GM19240 (cell line): ENCODE results near the gene RPN1.
"Not testable (repeated sequence)": the region's sequence is repeated elsewhere in the genome, so short reads cannot be mapped to it uniquely, and the experiment has no call there.

Source experiments
- DNase-seq: peaks from one replicate; pipeline ENCODE4 v3.0.0; 2011; ENCODE audit warnings: low spot score; ENCODE audit not compliant: insufficient read length

Gene RPN1

DNA sequence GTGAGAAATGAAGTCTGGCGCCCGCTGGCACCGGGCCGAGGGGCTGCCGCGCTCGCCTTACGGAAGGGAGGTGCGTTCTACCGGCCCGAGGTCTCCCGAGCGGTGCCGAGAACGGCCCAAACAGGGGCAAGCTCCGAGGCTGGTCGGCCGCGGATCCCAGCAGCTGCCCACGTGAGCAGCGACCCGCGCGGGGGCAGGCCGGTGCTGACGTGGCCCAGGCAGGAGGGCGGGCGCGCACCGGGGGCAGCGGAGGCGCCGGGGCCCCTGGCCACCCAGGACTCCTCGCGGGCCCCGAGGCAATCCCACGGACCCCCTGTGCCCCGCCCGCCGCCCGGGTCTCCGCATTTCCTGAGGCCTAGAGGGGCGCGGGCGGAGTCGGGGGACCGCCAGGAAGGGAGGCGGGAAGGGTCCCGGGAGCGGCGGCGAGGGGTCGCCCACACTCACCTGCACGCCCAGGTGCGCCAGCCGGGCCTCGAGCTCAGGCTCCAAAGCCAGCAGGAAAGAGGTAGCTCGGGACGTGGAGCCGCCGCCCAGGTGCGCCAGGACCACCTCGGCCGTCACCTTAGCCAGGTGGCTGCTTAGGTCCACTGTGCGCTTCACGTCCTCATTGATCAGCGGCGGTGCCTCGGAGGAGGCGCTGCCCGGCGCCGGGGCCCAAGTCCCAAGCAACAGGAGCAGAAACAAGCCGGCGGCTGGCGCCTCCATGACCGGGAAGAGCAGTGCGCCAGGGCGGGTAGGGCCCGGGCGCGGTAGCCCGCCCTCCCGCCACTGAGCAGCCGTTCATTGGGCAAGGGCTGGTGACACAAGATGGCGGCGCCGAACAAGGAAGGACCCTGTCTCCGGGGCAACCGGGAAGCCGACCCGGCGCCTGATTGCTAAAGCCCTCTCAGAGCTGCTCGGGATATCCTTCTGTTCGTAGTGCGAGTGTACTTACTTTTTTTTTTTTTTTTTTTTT lies at the start of gene RPN1:
TSS of gene RPN1 (minus strand) at position 723 of the 955 bp plus-strand sequence. CDS start at position 705, 18 bp downstream.
- DNase-seq = peak; percentile 86

DNA sequence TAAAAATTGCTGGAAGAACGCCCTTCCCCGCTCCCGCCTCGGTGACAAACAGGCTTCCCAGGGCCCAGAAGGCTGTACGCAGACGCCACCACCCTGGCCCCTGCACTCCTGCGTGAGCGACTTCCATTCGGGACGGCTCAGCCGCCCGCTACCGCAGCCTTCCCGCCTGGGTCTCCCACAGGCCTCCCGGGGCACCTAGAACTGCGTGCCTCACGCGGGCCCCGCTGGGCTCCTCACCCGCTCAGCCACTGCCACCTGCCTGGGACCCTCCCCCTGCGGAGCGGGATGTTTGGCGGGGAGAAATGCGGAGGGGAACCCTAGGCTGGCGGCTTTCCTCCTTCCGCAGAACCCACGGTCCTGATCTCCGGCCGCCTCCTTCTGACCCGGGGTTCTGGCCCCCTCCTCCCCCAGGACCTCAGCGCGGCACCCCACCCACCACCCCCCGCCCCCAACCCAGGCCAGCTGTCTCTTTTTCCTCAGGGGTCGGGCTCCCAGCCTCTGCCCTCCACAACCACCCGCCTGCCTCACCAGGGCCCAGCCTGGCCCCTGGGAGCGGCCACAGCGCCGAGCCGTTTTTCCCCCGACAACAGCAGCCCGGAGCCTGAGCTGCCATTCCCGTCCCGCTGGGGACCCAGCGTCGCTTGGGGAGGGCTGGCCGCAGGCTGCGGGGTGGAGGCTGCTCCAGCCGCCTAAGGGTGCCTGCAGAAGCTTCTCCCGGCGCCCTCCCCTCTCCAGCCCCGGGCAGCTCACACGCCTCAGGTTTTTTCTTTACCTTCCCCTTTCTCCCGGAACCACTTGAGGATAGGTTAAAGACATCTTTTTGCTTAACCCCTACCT lies 47.8 kb upstream of the RPN1 start:
- no peak for DNase-seq

GRCh38 chr3:128697341-128697740 lies 46.7 kb upstream of the RPN1 start:
- DNase-seq = no peak

DNA sequence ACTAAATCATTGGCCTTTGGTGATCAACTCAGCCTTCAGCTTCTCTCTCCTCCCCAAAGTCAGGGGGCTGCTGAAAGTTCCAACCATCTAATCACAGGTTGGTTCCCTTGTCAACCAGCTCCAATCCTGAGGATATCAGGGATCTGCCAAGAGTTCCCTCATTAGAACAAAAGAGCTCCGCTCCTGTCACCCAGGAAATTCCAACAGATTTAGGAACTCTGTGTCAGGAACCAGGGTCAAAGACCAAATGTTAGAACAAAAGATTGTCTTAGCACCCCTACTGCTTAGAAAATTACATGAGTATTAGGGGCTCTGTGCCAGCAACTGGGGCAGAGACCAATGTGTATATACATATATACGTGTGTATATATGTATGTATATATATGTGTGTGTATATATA lies 43.1 kb upstream of the RPN1 start:
- DNase-seq = no peak

DNA sequence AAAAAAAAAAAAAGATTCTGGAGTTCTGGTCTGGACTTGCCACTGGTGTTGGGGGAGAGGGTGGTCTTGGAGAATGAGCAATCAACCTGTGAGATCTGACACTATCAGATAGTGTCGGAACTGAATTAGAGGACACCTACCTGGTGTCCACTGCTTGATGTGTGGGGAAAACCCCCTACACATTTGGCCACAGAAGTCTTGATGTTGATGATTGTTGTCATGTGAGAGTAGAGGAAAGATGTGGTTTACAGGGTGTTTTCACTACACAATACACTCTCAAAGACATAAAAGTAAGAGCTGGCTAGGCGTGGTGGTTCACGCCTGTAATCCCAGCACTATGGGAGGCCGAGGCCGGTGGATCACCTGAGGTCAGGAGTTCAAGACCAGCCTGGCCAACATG lies 38.4 kb upstream of the RPN1 start:
- no peak for DNase-seq

- DNase-seq = no peak
These were observed 35.8 kb upstream of the RPN1 start for GRCh38 chr3:128686465-128686864.

DNA sequence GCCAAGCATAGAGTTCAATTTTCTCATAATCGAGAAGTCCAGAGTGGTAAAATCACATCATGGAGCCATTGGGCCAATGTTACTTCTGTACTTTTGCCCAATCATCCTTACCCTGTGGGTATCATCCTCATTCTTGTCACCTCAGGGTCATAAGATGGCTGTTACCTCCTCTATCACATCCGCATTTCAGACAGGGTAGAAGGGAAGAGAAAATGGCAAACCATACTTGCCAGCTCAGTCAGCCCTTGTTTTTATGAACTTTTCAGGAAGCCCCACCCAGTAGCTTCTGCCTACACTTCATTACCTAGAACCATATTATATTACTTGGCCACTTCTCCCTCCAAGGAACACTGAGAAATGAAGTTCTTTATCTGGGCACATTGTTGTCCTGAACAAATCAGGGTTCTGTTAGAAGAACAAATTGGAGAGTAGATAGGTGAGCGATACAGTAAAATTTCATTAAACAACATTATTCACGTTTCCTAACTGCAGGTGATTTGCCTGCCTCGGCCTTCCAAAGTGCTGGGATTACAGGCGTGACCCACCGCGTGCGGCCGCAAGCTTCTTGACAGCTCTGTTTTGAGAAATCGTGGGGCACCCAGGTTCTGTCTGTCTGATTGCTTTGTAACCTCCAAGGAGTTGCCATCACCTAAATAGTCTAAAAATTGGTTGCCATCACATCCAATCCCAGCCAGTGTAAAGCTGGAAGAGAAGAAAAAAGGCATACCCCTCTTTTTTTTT lies 34.5 kb upstream of the RPN1 start:
- no peak for DNase-seq

DNA sequence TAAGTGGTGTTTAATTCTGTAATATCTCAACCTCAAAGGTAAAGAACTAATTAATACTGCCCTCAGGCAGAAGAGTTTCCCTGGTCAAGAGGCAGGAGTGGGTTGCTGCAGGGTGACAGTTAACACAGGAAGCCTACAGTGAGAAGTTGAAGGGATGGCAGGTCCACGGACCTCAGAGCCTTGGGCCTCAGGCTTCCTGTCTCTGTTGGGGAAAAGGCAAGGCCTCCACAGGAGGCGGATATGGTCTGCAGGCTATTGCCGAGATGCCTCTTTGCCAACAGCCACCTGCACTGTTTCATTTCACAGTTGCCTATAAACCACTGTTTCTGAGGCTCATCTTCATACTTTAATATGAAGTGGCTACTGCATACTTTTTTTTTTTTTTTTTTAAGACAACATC lies 33.3 kb upstream of the RPN1 start:
- no peak for DNase-seq

DNA sequence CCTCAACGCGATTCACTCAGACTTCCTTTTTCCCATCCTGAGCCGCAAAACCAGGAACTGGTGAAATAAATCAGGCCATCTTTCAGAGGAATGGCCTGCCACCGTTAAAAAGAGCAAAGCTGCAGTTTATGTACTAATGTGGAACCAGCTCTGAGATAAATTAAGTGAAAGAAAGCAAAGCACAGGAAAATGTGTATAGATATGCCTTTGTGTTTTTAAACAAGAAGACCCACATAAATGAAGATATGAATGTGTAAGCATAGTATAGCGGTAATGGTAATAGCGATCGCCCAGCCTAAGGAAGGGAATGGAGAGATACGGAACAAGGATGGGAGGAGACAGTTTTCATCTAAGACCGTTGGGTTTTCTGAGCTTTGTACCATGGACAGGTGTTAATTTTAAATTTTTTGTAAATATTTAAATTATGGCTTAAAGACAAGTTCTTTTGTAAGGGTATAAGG lies 30.8 kb upstream of the RPN1 start:
- DNase-seq = no peak

DNA sequence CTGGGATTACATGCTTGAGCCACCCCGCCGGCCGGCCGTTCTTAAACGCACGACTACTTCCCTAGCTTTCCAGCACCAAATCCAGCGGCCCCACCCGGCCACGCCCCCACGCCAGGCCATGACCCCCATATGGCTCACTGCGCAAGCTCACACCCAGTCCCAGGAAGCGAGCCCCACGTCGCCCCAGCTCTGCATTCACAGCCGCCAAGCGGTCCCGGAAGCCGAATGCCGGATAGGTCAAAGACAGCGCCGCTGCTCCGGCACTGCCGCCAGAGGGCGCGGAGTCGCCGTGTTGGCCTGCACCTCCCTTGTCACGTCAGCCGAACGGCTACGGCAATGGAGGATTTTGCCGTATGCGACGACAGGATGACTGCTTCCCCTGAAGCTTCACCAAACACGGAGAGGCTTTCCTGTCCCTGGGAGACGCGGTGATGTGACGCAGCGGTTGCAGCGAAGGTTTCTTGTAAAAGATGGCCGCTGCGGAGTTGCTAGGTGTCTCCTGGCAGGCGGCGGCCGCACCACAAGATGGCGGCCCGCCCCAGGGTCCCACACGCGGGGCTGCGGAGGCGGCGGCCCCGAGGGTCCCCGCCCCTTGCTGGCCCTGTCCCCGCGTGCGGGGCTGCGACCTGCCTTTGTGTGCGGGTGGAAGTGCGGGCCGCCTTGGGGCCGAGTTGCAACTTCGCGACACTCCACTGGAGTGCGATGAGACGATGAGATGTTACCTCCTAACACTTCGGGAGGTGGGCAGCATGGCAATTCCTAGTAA lies 30.2 kb upstream of the RPN1 start:
- DNase-seq = peak; percentile 87

- no peak for DNase-seq
These were observed 28.7 kb upstream of the RPN1 start for GRCh38 chr3:128679338-128679737.

GRCh38 chr3:128675802-128676201 lies 25.2 kb upstream of the RPN1 start:
- DNase-seq = not testable (repeated sequence)

GRCh38 chr3:128674161-128674784 lies 23.7 kb upstream of the RPN1 start:
- DNase-seq = no peak

GRCh38 chr3:128667641-128668040 lies 17.0 kb upstream of the RPN1 start:
- no peak for DNase-seq

GRCh38 chr3:128665362-128666021 lies 14.9 kb upstream of the RPN1 start:
- DNase-seq = no peak

GRCh38 chr3:128663151-128663550 lies 12.5 kb upstream of the RPN1 start:
- DNase-seq = no peak

DNA sequence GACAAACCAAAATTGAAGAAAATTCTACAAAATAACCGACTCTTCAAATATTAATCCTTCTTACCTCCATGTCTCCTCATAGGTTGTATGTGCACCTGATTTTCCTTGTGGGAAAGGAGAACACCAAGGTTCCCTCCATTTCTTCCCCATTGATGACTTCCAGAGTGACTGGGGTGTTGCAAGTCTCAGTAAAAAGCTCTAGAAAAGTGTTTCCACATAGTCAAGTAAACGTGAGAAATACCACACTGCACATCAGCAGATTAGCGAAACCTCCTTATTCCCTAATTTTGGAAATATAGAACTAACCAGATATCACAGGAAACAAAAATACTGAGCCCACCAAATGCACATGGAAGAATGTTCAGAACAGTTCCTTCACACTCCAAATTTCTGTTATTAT lies 4.9 kb upstream of the RPN1 start:
- no peak for DNase-seq

GRCh38 chr3:128653993-128654805 lies 3.6 kb upstream of the RPN1 start:
- not testable (repeated sequence) for DNase-seq
